HUES6 (cell line): ENCODE measurements around the gene CERS5.

Source experiments
- H3K27ac ChIP-seq: 2 replicates; pipeline ENCODE4 v1.7.0; 2013; ENCODE audit warnings: low read depth, mild to moderate bottlenecking, low read length, inconsistent platforms
- H3K27me3 ChIP-seq: 2 replicates; pipeline ENCODE4 v1.6.1; 2013; ENCODE audit warnings: low read length; ENCODE audit not compliant: control insufficient read depth, insufficient read depth
- H3K36me3 ChIP-seq: 2 replicates; pipeline ENCODE4 v1.6.1; 2013; ENCODE audit warnings: low read length; ENCODE audit not compliant: control insufficient read depth, insufficient read depth
- H3K4me1 ChIP-seq: 2 replicates; pipeline ENCODE4 v1.6.1; 2013; ENCODE audit warnings: low read length; ENCODE audit not compliant: control insufficient read depth, insufficient read depth
- H3K4me3 ChIP-seq: 2 replicates; pipeline ENCODE4 v1.5.1; 2013; ENCODE audit warnings: low read depth, low read length
- H3K9ac ChIP-seq: one replicate; pipeline ENCODE4 v1.6.1; 2013; ENCODE audit warnings: mild to moderate bottlenecking, low read length
- H3K9me3 ChIP-seq: 2 replicates; pipeline ENCODE4 v1.6.1; 2013; ENCODE audit warnings: low read depth, low read length; ENCODE audit not compliant: control insufficient read depth, insufficient read depth

The CERS5 gene

DNA sequence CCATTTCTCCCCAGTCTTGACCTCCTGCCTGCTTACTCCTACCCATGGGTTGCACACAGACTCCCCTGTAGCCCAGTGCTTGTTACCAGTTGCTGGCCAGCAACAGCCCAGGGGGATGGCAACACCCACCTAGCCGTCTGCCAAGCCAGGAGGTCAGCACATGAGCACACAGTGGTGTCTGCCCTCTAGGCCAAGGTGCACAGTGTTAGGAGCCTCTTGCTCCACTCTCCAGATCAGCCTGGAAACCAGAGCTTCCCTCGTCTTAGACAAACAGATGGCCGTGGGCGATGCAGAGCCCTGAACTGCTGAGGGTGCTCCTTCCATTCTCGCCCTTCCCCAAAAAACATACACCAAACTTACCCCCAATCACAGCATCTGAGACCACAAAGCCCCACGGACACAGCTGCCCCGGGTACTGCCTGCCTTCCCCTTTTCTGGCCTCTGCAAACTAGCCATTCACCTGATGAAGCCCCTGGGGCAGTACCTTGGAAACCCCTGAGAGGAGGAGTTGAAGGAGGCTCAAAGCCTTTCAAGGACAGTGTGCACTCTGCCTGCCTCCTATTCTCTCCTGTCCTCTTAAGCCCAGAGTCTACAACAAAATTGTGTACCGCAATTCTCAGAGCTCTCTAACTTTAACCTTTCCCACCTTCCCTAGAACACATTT is 64.4 kb downstream of the CERS5 start:
- Histone ChIP-seq H3K4me3 (no peak overlapping the region), H3K27me3 (no peaks in the 10 kb centered on the region), H3K9me3 (no peaks in the 10 kb centered on the region), H3K27ac (no peak overlapping the region), H3K36me3 (peaks cover 40% of the 10 kb centered on the region), H3K9ac (no peak overlapping the region), H3K4me1 (peaks cover 3% of the 10 kb centered on the region; the same call in 1 of the 2 replicates)

DNA sequence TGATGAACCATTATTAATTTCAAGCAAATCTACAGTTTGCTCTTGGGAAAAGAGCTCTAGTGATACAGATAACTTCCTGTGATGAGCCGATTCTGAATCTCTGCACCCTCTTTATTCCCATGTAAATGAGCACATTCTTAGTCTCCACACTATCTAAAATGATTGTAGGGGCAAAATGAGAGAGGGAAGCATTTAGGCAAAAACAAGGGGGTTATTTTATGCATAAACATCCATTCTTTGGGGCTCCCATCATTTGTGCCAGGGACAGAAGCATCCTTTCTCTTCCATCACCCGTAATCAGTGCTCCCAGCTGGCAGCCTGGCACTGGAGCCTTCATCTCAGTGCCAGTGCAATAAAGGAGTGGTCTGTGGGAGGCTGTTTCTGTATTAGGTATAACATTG is 65.0 kb downstream of the CERS5 start:
- Histone ChIP-seq H3K4me3 (no peak overlapping the region), H3K36me3 (peaks cover 45% of the 10 kb centered on the region), H3K9me3 (no peaks in the 10 kb centered on the region), H3K27ac (no peak overlapping the region), H3K4me1 (peaks cover 3% of the 10 kb centered on the region; the same call in 1 of the 2 replicates), H3K9ac (no peak overlapping the region), H3K27me3 (no peaks in the 10 kb centered on the region)

DNA sequence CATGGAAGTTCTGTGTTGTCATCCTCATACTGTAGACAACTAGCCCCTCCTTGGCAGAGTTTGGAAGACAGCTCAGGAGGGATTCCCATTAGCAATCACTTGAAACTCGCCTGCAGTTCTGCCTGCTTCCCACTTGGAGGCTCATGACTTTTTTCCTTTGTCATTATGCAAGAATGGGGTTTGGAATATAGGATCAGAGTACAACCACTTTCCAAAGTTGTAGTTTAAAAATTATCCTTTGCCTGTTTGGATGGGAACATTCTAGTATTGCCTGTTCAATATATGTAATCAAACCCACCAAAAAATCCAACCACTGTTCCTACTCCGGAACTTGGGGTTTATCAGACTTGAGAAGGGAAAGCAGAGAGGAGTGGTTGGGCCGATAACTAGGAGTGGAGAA is 65.5 kb downstream of the CERS5 start:
- Histone ChIP-seq H3K4me1 (peaks cover 3% of the 10 kb centered on the region; the same call in 1 of the 2 replicates), H3K27me3 (no peaks in the 10 kb centered on the region), H3K9ac (no peak overlapping the region), H3K27ac (no peak overlapping the region), H3K9me3 (no peaks in the 10 kb centered on the region), H3K4me3 (no peak overlapping the region), H3K36me3 (peaks cover 50% of the 10 kb centered on the region)

DNA sequence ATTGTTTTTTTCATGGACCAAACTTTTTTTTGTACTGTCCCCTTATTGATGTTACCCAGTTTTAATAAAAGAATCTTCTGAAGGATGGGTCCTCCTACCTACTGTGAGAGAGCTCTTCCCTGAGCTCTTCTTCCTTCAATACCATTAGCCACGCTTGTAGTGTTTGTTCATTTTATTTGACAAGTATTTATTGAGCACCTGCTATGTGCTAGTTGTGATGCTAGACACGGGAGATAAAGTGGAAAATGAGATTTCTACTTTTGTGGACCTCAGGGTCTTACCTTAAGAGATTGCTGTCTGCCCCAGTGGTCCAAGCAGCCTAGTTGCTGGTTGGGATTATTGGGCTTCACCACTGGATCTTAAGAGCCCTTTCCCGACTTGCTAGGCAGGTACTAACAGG is 66.6 kb downstream of the CERS5 start:
- Histone ChIP-seq H3K9me3 (no peaks in the 10 kb centered on the region), H3K9ac (no peak overlapping the region), H3K4me1 (peaks cover 3% of the 10 kb centered on the region; the same call in 1 of the 2 replicates), H3K27me3 (no peaks in the 10 kb centered on the region), H3K36me3 (peaks cover 61% of the 10 kb centered on the region), H3K4me3 (no peak overlapping the region), H3K27ac (no peak overlapping the region)

DNA sequence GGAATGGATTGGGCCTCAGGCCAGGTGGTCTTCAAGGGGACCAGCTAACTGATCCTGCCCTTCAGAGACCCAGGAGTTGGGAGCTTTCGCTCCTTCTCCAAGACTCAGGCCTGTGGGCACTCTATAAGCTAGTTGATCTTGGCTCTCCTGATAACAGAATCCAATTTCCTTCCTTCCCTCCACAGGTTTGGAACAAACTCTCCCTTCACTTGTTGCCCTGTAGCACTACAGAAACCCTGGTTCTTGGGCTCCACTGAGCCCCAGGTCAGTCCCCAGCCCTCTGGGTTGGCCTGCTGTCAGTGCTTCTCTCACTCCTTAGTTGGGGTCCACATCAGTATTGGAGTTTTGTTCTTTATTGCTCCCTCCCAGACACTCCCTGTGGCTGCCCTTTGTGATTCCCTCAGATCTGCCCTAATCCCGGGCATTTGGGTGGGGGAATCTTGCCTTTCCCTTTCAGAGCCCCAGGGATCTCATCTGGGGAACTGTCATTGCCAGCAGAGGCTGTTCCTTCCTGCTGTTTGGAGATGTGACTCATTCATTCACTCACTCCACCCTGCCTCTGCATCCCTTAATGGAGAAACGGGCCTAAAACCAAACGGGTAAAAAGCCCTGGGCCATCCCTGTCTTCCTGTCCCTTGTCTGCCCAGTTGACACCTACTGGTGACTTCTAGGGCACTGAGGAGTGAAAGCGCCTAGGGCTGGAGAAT is 67.7 kb downstream of the CERS5 start:
- H3K9me3 ChIP-seq = no peaks in the 10 kb centered on the region
- peaks cover 70% of the 10 kb centered on the region for H3K36me3 ChIP-seq
- no peak overlapping the region for H3K27ac ChIP-seq
- no peak overlapping the region for H3K9ac ChIP-seq
- no peak overlapping the region for H3K4me3 ChIP-seq
- no peaks in the 10 kb centered on the region for H3K27me3 ChIP-seq
- H3K4me1 ChIP-seq = peaks cover 3% of the 10 kb centered on the region; the same call in 1 of the 2 replicates

DNA sequence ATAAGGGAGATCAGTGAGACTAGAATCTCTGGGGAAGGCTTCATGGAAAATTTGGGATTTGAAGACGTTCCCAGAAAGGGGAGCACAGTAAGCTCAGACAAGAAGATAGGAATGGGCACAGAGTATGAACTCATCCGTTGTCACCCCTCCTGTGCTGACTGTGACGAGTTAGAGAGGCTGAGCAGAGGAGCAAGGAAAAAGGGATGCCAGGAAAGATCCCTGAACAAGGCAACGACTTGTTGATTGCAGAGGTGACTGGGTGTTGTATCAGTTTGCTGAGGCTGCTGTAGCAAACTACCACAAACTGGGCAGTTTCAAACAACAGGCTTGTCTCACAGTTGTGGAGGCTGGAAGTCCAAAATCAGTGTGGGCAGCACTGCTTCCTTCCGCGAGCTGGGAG is 69.2 kb downstream of the CERS5 start:
- H3K9me3 ChIP-seq = no peaks in the 10 kb centered on the region
- no peak overlapping the region for H3K27ac ChIP-seq
- H3K4me3 ChIP-seq = no peak overlapping the region
- peaks cover 85% of the 10 kb centered on the region for H3K36me3 ChIP-seq
- H3K9ac ChIP-seq = no peak overlapping the region
- H3K27me3 ChIP-seq = no peaks in the 10 kb centered on the region
- peaks cover 3% of the 10 kb centered on the region; the same call in 1 of the 2 replicates for H3K4me1 ChIP-seq

DNA sequence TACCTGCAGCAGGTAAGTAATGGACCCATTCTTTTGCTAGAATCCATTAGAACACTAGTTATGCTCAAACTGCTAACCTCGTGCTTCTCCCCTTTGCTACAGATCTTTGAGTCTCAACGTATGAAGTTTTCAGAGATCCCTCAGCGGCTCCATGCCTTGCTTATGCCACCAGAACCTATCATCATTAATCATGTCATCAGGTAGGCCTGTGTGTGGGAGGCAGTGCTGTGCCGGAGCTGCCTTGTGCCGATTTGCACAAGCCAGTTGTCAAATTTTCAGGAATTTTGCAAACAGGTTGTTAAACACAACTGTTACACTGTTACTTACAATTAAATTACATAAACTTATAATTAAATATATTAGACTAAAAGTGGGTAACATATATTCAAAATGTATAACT is 76.8 kb downstream of the CERS5 start:
- no peak overlapping the region for H3K9ac ChIP-seq
- H3K36me3 ChIP-seq = peaks cover 86% of the 10 kb centered on the region
- H3K4me3 ChIP-seq = no peak overlapping the region
- no peak overlapping the region for H3K27ac ChIP-seq
- peaks cover 4% of the 10 kb centered on the region; the same call in 1 of the 2 replicates for H3K4me1 ChIP-seq
- H3K27me3 ChIP-seq = no peaks in the 10 kb centered on the region
- no peaks in the 10 kb centered on the region for H3K9me3 ChIP-seq

DNA sequence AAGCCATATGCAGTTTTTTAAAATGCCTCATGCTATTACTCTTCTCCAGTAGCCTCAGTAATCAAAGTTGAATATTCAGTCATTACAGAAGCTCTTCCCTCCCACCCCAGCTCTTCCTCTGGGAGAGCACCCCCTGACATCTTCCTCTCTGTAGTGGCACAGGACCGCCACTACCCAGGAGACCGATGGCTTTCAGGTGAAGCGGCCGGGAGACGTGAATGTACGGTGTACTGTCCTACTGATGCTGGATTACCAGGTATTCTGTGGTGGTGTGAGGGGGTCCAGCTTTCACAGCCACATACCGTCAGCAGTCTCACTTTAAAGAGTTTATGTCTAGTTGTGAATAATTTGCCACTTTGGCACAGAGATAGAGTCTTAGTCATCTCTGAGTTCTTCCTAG is 77.4 kb downstream of the CERS5 start:
- no peaks in the 10 kb centered on the region for H3K9me3 ChIP-seq
- no peaks in the 10 kb centered on the region for H3K27me3 ChIP-seq
- no peak overlapping the region for H3K9ac ChIP-seq
- peaks cover 4% of the 10 kb centered on the region; the same call in 1 of the 2 replicates for H3K4me1 ChIP-seq
- no peak overlapping the region for H3K4me3 ChIP-seq
- peaks cover 81% of the 10 kb centered on the region for H3K36me3 ChIP-seq
- H3K27ac ChIP-seq = no peak overlapping the region

DNA sequence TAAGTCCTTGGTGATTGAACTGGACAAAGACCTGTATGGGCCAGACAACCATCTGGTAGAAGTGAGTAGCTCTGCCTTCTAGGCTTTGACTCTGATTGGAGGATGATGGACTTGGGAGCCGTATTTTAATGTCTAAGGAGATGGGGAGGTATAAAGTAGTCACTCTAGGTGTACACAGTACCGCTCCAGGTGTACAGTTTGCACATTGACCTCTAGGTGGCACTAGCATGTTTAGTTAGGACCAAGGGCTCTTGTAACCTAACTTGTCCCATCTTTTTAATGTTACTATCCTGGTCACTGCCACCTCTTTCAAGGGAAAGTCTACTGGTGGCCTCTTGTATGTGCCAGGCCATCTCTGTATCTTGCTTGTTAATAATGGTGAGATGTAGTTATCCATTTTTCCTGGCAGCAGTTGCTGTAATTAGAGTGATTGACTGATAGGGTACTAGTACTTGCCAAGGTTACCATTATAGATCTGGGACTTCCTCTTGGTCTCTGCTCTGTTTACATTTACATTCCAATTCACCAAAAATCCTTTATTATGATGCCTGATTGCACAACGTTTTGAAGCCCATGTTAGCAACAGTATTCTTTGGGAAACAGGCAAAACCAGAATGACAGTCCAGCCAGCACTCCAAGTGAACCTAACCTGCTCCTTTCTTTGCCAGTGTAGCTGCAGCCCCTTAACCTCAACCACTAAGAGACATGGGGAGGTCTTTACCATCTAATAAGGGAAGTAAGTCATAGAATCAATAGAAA is 78.4 kb downstream of the CERS5 start:
- H3K4me1 ChIP-seq = peaks cover 4% of the 10 kb centered on the region; the same call in 1 of the 2 replicates
- H3K4me3 ChIP-seq = no peak overlapping the region

DNA sequence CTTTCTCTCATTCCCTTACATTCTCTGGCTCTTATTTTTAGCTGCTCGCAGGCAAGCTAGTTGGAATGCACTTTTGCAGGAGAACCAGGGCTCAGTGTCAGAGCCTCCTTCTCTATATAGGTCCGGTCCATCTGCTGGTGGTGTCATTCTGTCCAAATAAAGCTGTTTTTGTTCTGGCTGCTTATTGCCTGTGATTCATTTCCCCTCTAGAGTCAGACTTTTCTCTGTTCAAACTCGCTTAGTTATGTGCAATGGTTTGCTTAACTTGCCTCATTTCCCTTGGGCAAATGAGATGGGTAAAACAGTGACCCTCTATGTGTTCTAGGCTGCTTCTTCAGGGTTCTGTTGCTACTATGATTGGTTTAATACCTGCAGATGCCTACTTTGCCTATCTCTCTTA is 79.2 kb downstream of the CERS5 start:
- Histone ChIP-seq H3K27me3 (no peaks in the 10 kb centered on the region), H3K4me1 (peaks cover 4% of the 10 kb centered on the region; the same call in 1 of the 2 replicates), H3K9me3 (no peaks in the 10 kb centered on the region), H3K27ac (no peak overlapping the region), H3K4me3 (no peak overlapping the region), H3K9ac (no peak overlapping the region), H3K36me3 (peaks cover 64% of the 10 kb centered on the region)

More for the DNA sequence above, 78.4 kb downstream of the CERS5 start:
- Histone ChIP-seq H3K9ac (no peak overlapping the region), H3K27me3 (no peaks in the 10 kb centered on the region), H3K9me3 (no peaks in the 10 kb centered on the region), H3K36me3 (peaks cover 72% of the 10 kb centered on the region), H3K27ac (no peak overlapping the region)

DNA sequence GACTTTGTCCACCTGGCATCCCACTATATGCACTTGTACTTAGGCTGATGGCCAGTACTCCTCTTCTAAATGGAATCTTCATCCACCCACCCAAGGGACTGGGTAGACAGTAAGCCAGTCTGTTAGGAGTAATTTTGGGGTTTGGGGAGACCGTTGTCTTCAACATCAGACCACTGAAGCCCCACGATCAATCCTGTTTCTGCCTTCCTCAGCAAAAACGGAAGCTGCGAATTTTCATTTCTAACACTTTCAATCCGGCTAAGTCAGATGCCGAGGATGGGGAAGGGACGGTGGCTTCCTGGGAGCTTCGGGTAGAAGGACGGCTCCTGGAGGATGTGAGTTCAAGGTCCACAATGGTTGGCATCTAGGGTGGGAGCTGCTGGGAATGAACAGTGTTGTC is 80.0 kb downstream of the CERS5 start:
- H3K9ac ChIP-seq = no peak overlapping the region
- peaks cover 6% of the 10 kb centered on the region; the same call in 1 of the 2 replicates for H3K27me3 ChIP-seq
- H3K4me1 ChIP-seq = peaks cover 4% of the 10 kb centered on the region; the same call in 1 of the 2 replicates
- H3K4me3 ChIP-seq = no peak overlapping the region
- H3K27ac ChIP-seq = no peak overlapping the region
- peaks cover 57% of the 10 kb centered on the region for H3K36me3 ChIP-seq
- no peaks in the 10 kb centered on the region for H3K9me3 ChIP-seq
